ENCODE results near the gene ALOX12B. TPM values are rescaled to one million over a fixed set of nuclear protein-coding genes. Genes with fewer than 3 reads are reported as not detected.

ALOX12B gene
- total and polyA plus RNA-seq, 2 donors (not counting 1 experiment from before 2014, with no cell fraction given) = 0.57 to 0.69 TPM

DNA sequence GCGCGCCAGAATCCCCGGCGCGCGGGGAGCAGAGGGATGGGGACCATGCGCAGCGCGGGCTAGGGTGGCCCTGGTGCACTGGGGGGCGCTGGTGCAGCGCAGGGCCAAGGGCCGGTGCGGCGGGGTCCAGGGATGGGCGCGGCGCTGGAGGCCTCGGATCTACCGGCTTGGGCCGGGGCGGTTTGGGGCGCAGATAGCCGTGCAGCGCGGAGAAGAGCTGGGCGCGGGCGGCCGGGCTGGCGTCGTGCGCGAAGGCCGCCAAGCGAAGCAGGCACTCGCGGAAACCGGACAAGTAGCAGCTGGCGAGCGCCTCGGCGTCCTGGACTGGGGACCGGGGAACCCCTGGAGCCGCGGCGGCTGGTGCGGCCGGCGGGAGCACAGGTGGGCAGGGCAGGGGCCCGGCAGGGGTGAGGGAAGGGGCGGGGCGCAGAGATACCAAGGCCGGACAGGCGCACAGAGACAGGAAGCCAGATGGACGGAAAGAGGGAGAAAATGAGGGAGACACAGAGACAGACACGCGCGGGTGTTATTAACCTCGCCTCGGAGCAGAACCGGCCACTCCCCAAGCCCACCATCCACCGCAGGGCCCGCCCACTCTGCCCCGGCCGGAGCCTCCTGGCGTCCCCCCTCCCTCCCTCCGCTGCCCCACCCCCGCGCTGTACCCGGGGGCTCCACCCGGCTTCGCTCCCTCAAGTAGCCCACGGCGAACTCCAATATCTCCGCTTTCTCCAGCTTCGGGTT lies 34.3 kb upstream of the ALOX12B start:
- under 1% methylated on average over 71 of the region's 76 CpGs for WGBS (ENCODE audit: insufficient coverage)
- H3K9me3 ChIP-seq (ENCODE audit: control extremely low read depth in 1 of 3, control insufficient read depth in 2 of 3, insufficient read depth in 1 of 3, low read length in 2 of 3) = peaks cover 0 to 28% (median 0%) of the 10 kb centered on the region in 3 donors
- no peak for TF ChIP-seq EZH2 (IDR thresholded peaks at IDR 0.05; ENCODE audit: borderline replicate concordance, insufficient read depth, low read depth, low read length, poor library complexity, severe bottlenecking)
- TF ChIP-seq, protein P1, sequence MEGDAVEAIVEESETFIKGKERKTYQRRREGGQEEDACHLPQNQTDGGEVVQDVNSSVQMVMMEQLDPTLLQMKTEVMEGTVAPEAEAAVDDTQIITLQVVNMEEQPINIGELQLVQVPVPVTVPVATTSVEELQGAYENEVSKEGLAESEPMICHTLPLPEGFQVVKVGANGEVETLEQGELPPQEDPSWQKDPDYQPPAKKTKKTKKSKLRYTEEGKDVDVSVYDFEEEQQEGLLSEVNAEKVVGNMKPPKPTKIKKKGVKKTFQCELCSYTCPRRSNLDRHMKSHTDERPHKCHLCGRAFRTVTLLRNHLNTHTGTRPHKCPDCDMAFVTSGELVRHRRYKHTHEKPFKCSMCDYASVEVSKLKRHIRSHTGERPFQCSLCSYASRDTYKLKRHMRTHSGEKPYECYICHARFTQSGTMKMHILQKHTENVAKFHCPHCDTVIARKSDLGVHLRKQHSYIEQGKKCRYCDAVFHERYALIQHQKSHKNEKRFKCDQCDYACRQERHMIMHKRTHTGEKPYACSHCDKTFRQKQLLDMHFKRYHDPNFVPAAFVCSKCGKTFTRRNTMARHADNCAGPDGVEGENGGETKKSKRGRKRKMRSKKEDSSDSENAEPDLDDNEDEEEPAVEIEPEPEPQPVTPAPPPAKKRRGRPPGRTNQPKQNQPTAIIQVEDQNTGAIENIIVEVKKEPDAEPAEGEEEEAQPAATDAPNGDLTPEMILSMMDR (IDR thresholded peaks at IDR 0.05) = peak; percentile 27
- H3K79me2 ChIP-seq (ENCODE audit: control insufficient read depth, insufficient read depth, low read length) = no peaks in the 10 kb centered on the region
- H3K27me3 ChIP-seq (replicated peaks in 1 of 4; ENCODE audit: control extremely low read depth in 1 of 4, control insufficient read depth in 3 of 4, insufficient read depth in 4 of 4, low read length in 3 of 4) = peaks cover 0 to 59% (median 27%) of the 10 kb centered on the region in 4 experiments
- H3K27ac ChIP-seq (ENCODE audit: low read length in 2 of 2) = no peak overlapping the region
- ATAC-seq (ENCODE audit: low read depth) (peak; percentile 14), DNase-seq (peak; percentile 76)
- peaks cover 82% of the 10 kb centered on the region for H3K4me1 Mint-ChIP-seq
- peak overlapping the region in 4 of 5 experiments; percentile 29 to 85 (median 70) for H3K4me3 ChIP-seq (ENCODE audit: control extremely low read depth in 1 of 5, extremely low read depth in 1 of 5, insufficient read depth in 1 of 5, low read depth in 2 of 5, low read length in 4 of 5)
- no peaks in the 10 kb centered on the region for H3K36me3 ChIP-seq (replicated peaks in 1 of 2; ENCODE audit: control extremely low read depth in 1 of 2, control insufficient read depth in 1 of 2, extremely low read depth in 1 of 2, insufficient read depth in 2 of 2, low read length in 1 of 2)
- H3K9ac ChIP-seq (ENCODE audit: low read length) = peak overlapping the region; percentile 83
- peak overlapping the region; percentile 58 for H2AFZ ChIP-seq (ENCODE audit: insufficient read depth, low read depth, low read length, poor library complexity, severe bottlenecking)
- peak overlapping the region; percentile 26 for H3K27ac Mint-ChIP-seq
- ChIA-PET POLR2A (interaction anchor here (0.6 to 1.8 kb wide), 4 partner anchors 32 to 167 kb away, joined by 3 to 6 read pairs (median 4); partner anchors contain the start of gene RANGRF), CTCF (interaction anchor here (0.6 to 3.6 kb wide), 8 partner anchors 11 to 173 kb away, joined by 3 to 12 read pairs (median 4); partner anchors contain the start of gene SLC25A35)
- H3K4me3 Mint-ChIP-seq = peak overlapping the region; percentile 94
- peaks cover 41% of the 10 kb centered on the region for H3K27me3 Mint-ChIP-seq
- H3K4me2 ChIP-seq (replicated peaks; ENCODE audit: low read depth, low read length, poor library complexity, severe bottlenecking) = peak overlapping the region; percentile 91
- intact Hi-C loops (cut with micrococcal nuclease) = no loop called here
- H4K20me1 ChIP-seq (ENCODE audit: control insufficient read depth, insufficient read depth, low read length, poor library complexity, severe bottlenecking) = peaks cover 34% of the 10 kb centered on the region
- no peaks in the 10 kb centered on the region for H3K9me3 Mint-ChIP-seq (ENCODE audit: insufficient read depth)
- peaks cover 69 to 78% of the 10 kb centered on the region in 2 donors for H3K4me1 ChIP-seq (ENCODE audit: control insufficient read depth in 2 of 2, insufficient read depth in 2 of 2, low read length in 2 of 2)

DNA sequence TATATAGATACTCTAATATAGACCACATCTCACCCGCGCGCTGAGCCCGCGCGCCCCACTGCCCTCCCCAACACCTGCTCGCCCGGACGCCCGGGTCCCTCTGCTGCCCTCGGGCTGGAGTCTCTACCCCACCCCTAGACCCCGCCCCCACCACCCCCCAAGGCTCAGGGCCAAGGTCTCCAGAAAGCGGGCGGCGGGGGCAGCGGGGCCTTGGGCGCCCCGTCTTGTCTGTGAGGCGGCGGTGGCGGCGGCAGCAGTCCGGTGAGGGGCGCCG lies 33.8 kb upstream of the ALOX12B start:
- H3K27ac ChIP-seq (ENCODE audit: low read length in 2 of 2) = no peak overlapping the region
- H3K4me2 ChIP-seq (replicated peaks; ENCODE audit: low read depth, low read length, poor library complexity, severe bottlenecking) = peak overlapping the region; percentile 91
- H3K9me3 ChIP-seq (ENCODE audit: control extremely low read depth in 1 of 3, control insufficient read depth in 2 of 3, insufficient read depth in 1 of 3, low read length in 2 of 3) = peaks cover 0 to 28% (median 0%) of the 10 kb centered on the region in 3 donors
- TF ChIP-seq EZH2 (IDR thresholded peaks at IDR 0.05; ENCODE audit: borderline replicate concordance, insufficient read depth, low read depth, low read length, poor library complexity, severe bottlenecking) = no peak
- TF ChIP-seq, protein P1 (IDR thresholded peaks at IDR 0.05) = no peak
- H2AFZ ChIP-seq (ENCODE audit: insufficient read depth, low read depth, low read length, poor library complexity, severe bottlenecking) = peak overlapping the region; percentile 58
- H3K9ac ChIP-seq (ENCODE audit: low read length) = peak overlapping the region; percentile 83
- peak overlapping the region; percentile 32 to 85 (median 70) for H3K4me3 ChIP-seq (ENCODE audit: control extremely low read depth in 1 of 5, extremely low read depth in 1 of 5, insufficient read depth in 1 of 5, low read depth in 2 of 5, low read length in 4 of 5)
- POLR2A ChIA-PET = interaction anchor here (0.9 to 1.8 kb wide), 2 partner anchors 35 to 167 kb away, joined by 3 to 4 read pairs; partner anchors contain the start of gene RANGRF
- H3K27ac Mint-ChIP-seq = no peak overlapping the region
- 0% methylated on average over 10 of the region's 25 CpGs for WGBS (ENCODE audit: insufficient coverage)
- peaks cover 46% of the 10 kb centered on the region for H3K27me3 Mint-ChIP-seq
- H3K4me1 ChIP-seq (ENCODE audit: control insufficient read depth in 2 of 2, insufficient read depth in 2 of 2, low read length in 2 of 2) = peaks cover 73 to 75% of the 10 kb centered on the region in 2 donors
- H3K9me3 Mint-ChIP-seq (ENCODE audit: insufficient read depth) = no peaks in the 10 kb centered on the region
- peaks cover 78% of the 10 kb centered on the region for H3K4me1 Mint-ChIP-seq
- no peak for DNase-seq
- peak overlapping the region; percentile 94 for H3K4me3 Mint-ChIP-seq
- CTCF ChIA-PET = interaction anchor here (1.1 to 1.7 kb wide), 4 partner anchors 61 to 174 kb away, joined by 3 to 5 read pairs (median 4); partner anchors contain the start of gene SLC25A35
- intact Hi-C loops (cut with micrococcal nuclease) = no loop called here
- no peaks in the 10 kb centered on the region for H3K79me2 ChIP-seq (ENCODE audit: control insufficient read depth, insufficient read depth, low read length)
- peaks cover 34% of the 10 kb centered on the region for H4K20me1 ChIP-seq (ENCODE audit: control insufficient read depth, insufficient read depth, low read length, poor library complexity, severe bottlenecking)
- H3K36me3 ChIP-seq (replicated peaks in 1 of 2; ENCODE audit: control extremely low read depth in 1 of 2, control insufficient read depth in 1 of 2, extremely low read depth in 1 of 2, insufficient read depth in 2 of 2, low read length in 1 of 2) = no peaks in the 10 kb centered on the region
- no peak for ATAC-seq (ENCODE audit: low read depth)
- H3K27me3 ChIP-seq (replicated peaks in 1 of 4; ENCODE audit: control extremely low read depth in 1 of 4, control insufficient read depth in 3 of 4, insufficient read depth in 4 of 4, low read length in 3 of 4) = peaks cover 0 to 64% (median 32%) of the 10 kb centered on the region in 4 experiments

Data from B cell (primary cell).